ENCODE data around the gene PROX1.

DNA sequence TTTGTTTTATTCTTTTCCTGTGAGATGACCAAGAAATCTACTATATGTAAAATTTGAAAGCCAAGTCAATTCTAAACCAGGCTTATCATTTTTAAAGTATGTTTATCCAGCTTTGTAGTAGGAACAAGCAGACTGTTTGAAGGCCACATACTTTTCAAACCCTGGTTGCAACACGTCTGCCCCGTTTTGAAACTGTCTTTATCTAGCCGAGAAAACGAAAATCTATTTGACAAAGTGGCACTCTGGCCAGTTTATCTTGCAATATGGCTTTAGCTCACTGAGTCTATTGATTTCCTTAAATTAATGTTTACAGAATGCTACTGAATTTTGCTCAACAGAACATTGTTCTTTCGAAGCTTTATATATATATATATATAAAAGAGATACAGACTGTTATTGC is 39.7 kb downstream of the PROX1 start:
- TF ChIP-seq POLR2A (IDR thresholded peaks at IDR 0.05; ENCODE audit: low read depth, low read length): no peak
- TF ChIP-seq MAFK (IDR thresholded peaks at IDR 0.05; ENCODE audit: low read depth, low read length): no peak
- TF ChIP-seq, protein P1, sequence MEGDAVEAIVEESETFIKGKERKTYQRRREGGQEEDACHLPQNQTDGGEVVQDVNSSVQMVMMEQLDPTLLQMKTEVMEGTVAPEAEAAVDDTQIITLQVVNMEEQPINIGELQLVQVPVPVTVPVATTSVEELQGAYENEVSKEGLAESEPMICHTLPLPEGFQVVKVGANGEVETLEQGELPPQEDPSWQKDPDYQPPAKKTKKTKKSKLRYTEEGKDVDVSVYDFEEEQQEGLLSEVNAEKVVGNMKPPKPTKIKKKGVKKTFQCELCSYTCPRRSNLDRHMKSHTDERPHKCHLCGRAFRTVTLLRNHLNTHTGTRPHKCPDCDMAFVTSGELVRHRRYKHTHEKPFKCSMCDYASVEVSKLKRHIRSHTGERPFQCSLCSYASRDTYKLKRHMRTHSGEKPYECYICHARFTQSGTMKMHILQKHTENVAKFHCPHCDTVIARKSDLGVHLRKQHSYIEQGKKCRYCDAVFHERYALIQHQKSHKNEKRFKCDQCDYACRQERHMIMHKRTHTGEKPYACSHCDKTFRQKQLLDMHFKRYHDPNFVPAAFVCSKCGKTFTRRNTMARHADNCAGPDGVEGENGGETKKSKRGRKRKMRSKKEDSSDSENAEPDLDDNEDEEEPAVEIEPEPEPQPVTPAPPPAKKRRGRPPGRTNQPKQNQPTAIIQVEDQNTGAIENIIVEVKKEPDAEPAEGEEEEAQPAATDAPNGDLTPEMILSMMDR (conservative IDR thresholded peaks at IDR 0.05; ENCODE audit: low read depth, low read length): no peak
- TF ChIP-seq FOS (IDR thresholded peaks at IDR 0.05; ENCODE audit: low read depth, low read length): no peak
- no peak for TF ChIP-seq BHLHE40 (IDR thresholded peaks at IDR 0.05; ENCODE audit: low read depth, low read length)

All from IMR-90 (cell line).